ENCODE measurements around the gene RELCH.

The RELCH gene

GRCh38 chr18:62321201-62321600 is 134.1 kb downstream of the RELCH start:
- DNase-seq (ENCODE audit: low read depth) = no peak

DNA sequence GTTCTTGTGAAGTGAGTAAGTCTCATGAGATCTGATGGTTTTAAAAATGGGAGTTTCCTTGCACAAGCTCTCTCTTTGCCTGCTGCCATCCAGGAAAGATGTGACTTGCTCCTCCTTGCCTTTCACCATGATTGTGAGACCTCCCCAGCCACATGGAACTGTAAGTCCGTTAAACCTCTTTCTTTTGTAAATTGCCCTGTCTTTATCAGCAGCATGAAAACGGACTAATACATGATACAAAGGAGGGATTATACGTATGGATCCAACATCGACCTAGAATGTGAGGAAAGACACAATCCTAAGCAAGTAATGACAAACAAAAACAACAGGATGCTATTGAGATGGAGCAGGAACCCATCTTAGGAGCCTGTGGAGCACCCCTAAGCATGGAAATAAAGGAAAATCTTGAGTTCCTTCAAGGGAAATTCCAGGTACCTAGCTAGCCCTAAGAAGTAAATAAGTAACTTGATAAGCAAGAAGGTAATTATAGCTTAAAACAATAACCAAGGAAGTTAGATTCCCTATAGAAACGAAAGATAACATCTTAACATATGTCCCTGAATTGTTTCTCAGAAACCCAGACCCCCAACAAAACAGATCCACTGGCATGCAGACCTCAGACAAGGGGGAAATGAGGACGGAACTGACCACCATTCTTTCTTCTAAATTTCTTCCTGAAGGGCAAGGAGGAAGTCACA is 136.6 kb downstream of the RELCH start:
- DNase-seq (ENCODE audit: low read depth) = no peak

DNA sequence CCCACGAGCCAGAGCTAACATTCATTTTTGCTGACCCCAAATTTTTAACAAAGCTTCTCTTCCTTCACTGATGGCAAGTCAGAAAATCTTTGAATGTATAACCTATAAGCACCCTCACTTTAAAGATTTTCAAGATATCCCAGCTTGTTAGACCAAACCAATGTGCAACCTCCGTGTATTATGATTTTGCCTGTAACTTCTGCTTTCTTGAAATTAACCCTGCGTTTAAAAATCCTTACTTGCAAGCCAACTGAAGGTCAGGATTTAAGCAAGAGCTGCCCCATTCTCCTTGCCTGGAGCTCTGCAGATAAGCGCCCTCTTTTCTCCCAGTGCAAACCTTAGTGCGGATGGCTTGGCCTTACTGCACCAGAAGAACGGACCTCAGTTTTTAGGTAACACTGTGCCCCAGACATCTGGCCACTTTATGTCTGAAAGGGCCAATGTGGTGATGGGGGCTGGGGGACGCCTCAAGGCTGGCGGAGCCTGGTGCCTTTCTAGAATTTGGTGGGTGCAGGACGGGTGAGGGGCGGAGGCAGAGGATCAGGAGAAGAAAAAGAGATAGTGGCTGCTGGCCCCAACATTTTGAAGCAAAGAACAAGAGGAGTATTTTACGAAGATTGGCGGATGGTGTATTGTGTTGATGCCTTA is 137.2 kb downstream of the RELCH start:
- no peak for DNase-seq (ENCODE audit: low read depth)

GRCh38 chr18:62324917-62325805 is 138.1 kb downstream of the RELCH start, which contains the start of gene TNFRSF11A:
Gene TNFRSF11A (plus strand): TSS chr18:62325310. CDS start chr18:62325353, 43 bp downstream.
- no peak for DNase-seq (ENCODE audit: low read depth)

DNA sequence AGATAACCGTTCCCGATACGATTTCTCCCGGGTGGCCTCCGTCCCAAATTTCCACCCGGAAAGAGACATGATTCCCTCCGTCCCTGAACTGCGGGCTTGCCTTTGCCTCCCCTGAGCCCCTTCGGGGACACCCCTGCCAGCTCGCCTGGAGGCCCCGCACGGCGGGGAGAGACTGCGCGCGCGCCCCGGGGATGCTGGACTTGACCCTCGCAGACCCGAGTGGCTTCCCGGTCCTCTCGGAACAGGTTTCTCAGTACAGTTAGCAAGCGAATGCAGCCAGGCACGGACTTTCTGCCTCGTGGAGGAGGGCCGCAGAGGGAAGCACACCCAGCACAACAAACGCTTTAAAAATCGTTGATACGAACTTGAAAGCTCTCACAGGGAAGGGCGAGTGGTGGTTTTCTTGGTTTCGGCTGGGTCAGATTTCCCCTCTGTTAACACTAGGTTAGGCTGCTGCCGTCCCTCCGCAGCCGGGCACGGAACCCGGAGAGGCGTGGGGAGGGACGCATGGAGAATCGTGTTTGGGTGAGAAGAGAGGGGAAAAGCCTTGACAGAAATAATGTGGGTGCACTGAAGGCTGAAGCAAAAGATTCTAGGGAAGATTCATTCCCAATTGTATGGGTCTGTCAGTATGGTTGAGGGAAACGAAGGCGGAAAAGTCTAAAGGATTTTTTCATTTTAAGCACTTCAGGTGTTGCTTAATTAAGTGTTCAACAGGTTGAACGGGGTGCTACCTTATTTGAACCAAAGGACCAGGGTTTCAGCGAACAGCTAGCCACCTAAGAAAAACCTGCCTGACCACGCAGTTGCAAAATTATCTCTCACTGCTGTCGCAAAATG is 139.0 kb downstream of the RELCH start:
- no peak for DNase-seq (ENCODE audit: low read depth)

DNA sequence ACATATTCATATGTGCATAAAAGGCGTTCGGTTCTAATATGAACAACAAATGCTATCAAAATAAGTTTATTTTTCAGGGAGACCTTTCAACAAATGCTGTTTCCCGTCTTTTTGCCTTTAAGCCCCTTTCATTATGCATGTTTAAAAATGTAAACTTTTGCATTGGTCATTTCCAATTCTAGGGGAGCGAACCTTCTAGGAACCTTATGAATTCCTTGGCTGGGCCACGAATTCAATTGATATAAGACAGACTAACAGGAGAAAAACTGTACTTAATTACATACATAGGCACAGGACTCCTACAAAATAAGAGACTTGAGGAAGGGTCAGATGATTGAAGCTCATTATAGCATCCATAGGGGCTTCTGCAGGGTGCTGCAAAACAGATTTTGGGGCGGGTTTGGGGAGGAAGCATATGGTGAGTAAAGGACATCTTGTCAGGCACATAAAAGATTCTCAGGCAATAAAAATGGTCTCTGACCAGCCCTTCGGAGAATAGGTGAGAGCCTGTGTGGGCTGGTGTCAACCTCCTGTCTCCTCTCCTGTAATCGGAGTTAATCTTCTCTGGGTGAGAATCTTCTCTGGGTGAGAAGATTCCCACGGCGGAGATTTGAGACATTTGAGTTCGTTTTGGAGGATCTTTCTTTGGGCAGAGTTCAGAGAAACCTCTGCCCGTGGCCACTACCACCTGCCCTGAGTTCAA is 139.7 kb downstream of the RELCH start:
- no peak for DNase-seq (ENCODE audit: low read depth)

GRCh38 chr18:62327977-62328376 is 140.9 kb downstream of the RELCH start:
- no peak for DNase-seq (ENCODE audit: low read depth)

DNA sequence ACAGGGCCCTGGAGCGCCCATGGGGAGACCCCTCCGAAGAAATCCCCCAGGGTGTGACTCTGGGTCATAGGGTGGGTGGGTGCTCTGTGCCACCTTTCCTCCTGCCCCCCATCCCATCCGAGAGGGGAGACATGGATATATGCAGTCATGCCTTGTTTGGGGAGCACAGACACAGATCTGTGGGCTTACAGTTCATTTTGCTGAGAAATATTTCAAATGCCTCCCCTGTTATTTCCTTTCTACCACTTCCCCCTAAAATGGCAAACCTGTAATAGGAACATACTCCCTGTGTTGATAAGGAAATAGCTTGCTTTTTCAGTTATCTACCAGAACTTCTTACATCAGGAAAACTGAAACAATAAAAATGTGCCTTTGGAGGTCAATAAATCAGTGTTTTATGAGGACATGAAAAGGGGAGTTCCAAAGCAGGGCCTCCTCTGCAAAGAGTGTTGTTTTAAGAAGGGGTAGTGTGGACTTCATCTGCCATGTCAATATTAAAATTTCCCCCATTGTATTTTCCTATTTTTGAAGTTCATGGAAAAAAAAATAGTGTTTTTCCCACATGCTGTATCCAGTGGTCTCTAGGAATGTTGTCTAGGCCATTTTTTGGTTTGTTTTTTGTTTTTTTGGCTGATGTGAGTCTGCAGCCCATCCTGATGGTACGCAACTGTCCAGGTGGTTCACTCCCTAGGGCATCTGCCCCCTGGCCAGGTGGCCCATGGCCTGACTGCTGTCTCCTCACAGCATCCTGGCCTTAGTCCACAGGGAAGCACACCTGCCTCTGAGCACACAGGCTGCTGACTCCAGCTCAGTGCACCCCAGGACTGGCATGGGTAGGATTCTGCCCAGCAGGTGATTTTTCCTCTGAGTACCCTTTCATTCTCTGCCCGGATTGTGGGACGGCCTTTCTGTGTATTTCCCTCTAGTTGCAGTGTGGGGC is 141.8 kb downstream of the RELCH start:
- no peak for DNase-seq (ENCODE audit: low read depth)

DNA sequence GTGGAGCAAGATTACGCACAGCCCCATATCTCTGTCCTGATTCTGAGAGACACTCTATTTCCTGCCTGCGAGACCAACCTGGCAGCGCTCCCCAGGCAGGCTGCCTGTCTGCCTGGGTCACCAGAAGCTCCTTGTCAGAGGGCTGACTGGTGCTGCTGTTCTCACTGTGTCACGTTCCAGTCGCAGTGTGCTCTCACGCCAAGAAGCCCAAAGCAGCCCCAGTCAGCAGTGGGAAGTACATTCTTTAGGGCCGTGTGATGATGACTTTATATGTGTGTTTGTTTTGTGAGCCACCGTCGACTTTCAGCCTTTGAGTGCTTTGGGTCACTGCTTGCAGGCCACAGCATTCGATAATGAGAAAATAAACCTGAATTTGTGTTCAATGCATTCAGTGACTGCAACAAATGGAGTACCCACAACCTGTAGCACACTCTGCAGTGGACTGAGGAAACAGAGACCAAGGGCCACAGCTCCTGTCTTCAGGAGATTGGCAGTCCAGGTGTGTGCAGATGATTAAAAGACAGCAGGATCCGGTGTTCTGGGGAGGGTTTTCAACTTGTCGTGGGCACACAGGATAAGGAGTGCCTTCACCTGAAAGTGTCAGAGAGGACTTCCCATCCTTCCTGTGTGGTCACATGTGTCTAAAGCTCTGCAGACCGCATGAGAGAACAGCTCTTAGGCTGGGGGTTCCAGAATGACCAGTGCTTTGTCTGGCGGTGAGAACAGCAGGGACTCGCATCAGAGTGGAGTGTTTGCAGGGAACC is 142.8 kb downstream of the RELCH start:
- DNase-seq (ENCODE audit: low read depth) = no peak

DNA sequence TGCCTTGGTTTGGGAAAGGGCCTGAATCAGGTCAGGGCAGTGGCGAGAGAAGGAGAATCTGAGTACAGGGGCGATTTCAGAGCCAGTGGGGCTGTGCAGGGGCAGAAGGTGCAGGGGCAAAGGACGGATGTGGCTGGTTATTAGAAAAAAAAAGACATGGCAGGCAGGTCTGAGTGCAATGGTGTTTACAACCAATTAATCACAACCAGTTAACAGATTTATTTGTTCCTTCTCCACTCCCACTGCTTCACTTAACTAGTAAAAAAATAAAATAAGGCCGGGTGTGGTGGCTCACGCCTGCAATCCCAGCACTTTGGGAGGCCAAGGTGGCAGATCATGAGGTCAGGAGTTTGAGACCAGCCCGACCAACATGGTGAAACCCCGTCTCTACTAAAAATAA is 143.6 kb downstream of the RELCH start:
- DNase-seq (ENCODE audit: low read depth) = no peak

GRCh38 chr18:62331581-62332356 is 144.7 kb downstream of the RELCH start:
- no peak for DNase-seq (ENCODE audit: low read depth)

GRCh38 chr18:62332431-62332830 is 145.4 kb downstream of the RELCH start:
- no peak for DNase-seq (ENCODE audit: low read depth)

DNA sequence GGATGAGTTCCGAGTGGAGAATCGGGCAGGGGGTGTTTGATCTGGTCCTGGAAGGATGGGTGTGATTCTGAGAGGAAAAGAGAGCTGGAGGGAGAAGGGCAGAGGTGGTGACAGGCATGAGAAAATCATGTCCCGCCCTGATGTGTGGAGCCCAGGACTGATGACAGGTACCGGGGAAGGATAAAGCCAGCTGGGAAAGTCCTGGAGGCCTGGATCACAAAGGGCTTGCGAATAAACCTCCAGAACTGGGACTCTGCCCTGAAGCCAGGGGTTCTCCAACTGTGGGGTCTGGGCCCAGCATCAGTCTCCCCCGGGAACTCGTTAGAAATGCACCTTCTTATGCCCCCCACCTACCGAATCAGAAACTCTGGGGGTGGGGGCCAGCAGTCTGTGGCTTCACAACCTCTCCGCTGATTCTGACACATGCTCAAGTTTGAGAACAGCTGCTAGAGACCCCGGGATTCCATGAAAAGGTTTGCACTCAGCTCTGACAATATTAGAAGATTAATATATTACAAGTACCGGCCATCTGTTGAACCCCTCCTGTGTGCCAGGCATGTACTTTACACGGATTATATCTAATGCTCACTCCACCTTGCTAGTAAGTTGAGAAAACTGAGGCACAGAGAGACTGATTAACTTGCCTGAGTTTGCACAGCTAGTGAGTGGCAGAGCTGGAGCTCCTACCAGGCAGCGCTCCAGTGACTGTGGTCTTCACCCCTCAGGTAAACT is 146.1 kb downstream of the RELCH start:
- DNase-seq (ENCODE audit: low read depth) = no peak

DNA sequence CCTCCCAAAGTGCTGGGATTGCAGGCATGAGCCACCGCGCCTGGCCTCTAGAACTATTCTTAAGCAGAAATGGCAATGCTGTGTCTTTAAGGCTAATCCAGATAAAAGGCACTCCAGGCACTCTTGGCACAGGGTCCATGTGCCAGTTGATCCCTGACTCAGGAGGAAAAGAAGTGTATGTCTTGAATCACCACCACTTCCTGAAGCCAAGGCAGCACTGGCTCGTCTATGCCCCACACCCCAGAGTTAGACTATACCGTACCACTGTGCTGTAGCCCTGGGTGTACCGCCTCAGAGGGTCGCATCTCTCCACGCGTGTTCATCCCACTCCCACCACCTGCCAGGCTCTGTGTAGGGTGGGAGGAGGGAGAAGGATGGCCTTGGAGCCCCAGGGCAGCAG is 147.1 kb downstream of the RELCH start:
- peak; percentile 30 for DNase-seq (ENCODE audit: low read depth)

GRCh38 chr18:62335494-62335893 is 148.4 kb downstream of the RELCH start:
- no peak for DNase-seq (ENCODE audit: low read depth)

- no peak for DNase-seq (ENCODE audit: low read depth)
Observed at GRCh38 chr18:62336618-62337017, 149.6 kb downstream of the RELCH start.

DNA sequence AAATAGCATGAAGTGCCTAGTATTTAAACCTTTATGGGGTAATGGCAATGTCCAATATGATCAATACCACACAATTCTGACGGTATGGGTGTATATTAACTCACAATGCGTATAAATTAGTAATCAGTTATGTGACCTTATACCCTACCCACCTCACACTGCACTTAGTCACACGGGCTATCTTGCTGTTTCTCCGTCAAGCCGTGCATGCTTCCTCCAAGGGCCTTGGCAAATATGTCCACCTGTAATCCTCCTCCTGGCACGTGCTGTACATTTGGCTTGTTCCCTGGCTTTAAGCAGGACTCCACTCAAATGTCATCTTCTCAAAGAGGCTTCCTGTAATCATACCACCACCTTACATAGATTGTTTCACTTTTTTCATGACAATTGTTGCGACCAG is 150.3 kb downstream of the RELCH start:
- no peak for DNase-seq (ENCODE audit: low read depth)
